Choroid plexus epithelial cell (primary cell): ENCODE data around the gene MOB4.
"Not testable (repeated sequence)": the region's sequence is repeated elsewhere in the genome, so short reads cannot be mapped to it uniquely, and the experiment has no call there.

Source experiments
- DNase-seq: peaks from one replicate; pipeline ENCODE4 v3.0.0-alpha.2; 2010; ENCODE audit warnings: low read depth
- H3K4me3 ChIP-seq: 2 replicates; pipeline ENCODE4 v1.5.1; 2011; ENCODE audit warnings: low read depth, mild to moderate bottlenecking, control low read depth, low read length, moderate library complexity
- TF ChIP-seq, protein P1 (sequence below): conservative IDR thresholded peaks from 2 replicates; pipeline ENCODE4 v1.5.1; 2011; ENCODE audit warnings: low read depth, mild to moderate bottlenecking, control low read depth, inconsistent platforms, low read length, moderate library complexity

MOB4 gene

DNA sequence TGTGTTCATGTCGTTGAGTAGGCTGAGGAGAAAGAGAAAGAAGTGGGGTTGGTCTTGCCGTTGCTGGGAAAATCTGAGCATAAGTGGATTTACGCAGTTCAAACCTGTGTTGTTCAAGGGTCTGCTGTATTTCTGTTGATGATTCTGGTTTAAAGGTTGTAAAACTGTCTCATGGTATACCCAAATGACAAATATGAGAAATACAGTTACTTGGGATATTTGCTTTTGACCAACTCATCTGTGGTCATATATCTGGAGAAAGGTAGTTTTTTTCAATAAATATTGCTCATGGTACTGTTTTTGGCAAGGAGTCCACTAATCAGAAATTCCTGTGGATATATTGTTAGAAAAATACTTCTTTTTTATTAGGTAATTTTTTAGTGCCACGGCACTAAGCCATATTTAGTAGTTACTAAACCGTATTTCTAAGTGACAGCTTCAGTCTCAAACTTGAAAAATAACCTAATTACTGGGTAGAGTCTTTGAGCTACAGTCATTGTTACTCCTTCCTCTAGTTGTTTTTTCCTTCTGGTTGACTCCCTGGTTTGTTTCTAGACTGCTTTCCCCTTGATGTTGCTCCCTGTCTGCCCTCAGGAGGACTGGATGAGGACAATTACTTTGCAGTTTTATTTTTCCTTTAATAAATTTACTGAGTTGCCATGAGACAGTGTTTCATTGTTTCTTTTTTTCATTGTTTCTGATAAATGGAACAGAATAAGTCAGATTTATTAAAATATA is 31.5 kb downstream of the MOB4 start:
- TF ChIP-seq, protein P1, sequence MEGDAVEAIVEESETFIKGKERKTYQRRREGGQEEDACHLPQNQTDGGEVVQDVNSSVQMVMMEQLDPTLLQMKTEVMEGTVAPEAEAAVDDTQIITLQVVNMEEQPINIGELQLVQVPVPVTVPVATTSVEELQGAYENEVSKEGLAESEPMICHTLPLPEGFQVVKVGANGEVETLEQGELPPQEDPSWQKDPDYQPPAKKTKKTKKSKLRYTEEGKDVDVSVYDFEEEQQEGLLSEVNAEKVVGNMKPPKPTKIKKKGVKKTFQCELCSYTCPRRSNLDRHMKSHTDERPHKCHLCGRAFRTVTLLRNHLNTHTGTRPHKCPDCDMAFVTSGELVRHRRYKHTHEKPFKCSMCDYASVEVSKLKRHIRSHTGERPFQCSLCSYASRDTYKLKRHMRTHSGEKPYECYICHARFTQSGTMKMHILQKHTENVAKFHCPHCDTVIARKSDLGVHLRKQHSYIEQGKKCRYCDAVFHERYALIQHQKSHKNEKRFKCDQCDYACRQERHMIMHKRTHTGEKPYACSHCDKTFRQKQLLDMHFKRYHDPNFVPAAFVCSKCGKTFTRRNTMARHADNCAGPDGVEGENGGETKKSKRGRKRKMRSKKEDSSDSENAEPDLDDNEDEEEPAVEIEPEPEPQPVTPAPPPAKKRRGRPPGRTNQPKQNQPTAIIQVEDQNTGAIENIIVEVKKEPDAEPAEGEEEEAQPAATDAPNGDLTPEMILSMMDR: no peak
- no peak for DNase-seq
- no peak overlapping the region for H3K4me3 ChIP-seq

- DNase-seq: no peak
- no peak overlapping the region for H3K4me3 ChIP-seq
- TF ChIP-seq, protein P1: no peak
These were observed 32.7 kb downstream of the MOB4 start for GRCh38 chr2:197548582-197548981.

DNA sequence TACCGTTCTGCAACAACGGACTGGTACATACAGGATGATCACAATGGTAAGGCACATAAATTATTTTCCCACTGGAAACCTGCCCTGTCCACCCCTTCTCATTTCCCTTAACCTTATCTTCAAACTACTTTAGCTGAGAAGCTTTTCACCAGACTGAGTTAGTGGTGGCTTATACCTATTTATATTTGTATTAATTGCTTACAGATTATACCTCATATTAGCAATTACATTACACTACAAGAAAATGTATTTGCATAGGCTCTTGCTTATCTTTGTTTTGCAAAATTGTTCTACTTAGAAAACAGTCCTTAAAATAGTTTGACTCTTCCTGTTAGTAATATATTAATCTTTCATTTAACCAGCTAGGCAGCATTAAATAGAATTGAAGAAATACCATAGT is 35.4 kb downstream of the MOB4 start:
- DNase-seq, H3K4me3 ChIP-seq: not testable (repeated sequence)

DNA sequence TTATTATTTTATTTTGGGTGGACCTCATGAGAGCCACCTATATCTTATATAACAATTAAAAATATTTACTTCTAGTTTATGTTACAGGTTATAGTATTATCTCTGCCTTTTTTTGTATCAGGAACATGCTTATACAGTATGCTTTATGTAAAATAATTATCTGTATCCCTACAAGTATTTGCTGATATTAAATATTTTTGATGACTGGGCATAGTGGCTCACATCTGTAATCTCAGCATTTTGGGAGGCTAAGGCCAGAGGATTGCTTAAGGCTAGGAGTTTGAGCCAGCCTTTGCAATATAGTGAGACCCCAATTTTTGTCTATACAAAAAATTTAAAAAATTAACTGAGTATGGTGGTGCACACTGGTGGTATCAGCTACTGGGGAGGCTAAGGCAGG is 39.6 kb downstream of the MOB4 start:
- no peak overlapping the region for H3K4me3 ChIP-seq
- no peak for DNase-seq

GRCh38 chr2:197556456-197556855 is 40.6 kb downstream of the MOB4 start:
- TF ChIP-seq, protein P1: no peak
- peak; percentile 40 for DNase-seq
- no peak overlapping the region for H3K4me3 ChIP-seq

More for the DNA sequence above, 39.6 kb downstream of the MOB4 start:
- TF ChIP-seq, protein P1: no peak

DNA sequence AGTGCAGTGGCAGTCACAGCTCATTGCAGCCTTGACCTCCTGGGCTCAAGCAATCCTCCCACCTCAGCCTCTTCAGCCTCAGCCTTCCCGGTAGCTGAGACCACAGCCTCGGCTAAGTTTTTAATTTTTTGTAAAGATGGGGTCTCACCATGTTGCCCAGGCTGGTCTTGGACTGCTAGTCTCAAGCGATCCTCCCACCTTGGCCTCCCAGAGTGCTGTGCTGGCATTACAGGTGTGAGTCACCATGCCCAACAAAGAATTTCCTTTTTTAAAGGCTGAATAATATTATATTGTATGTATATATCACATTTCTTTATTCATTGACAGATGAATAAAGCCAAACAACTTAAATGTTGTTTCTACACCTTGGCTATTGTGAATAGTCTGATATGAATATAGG is 42.5 kb downstream of the MOB4 start:
- TF ChIP-seq, protein P1: no peak
- no peak for DNase-seq
- H3K4me3 ChIP-seq: no peak overlapping the region

DNA sequence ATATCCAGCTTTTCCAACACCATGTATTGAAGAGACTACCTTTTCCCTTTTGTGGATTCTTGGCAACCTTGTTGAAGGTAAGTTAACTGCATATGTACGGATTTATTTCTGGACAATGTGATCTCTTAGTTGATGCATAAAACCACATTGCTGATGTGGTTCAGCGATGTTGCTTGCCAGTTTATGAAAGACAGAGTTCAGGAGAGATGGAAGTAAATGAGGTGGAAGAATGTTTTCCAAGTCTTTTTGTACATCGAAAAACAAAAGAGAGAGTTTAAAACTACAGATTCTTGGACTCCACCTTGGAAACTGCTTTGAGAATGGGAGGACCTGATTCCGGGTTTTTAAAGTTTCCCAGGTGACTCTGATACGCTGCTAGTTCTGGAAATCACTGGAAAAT is 43.8 kb downstream of the MOB4 start:
- H3K4me3 ChIP-seq: no peak overlapping the region
- TF ChIP-seq, protein P1: no peak

More for the DNA sequence above, 43.8 kb downstream of the MOB4 start:
- no peak for DNase-seq
